DMS79 treated with DMSO at 0.1 percent for 48 hours (cell line): ENCODE results near the gene STXBP5.

Source experiments
- DNase-seq: peaks from one replicate; lab custom pipeline; 2025; lab: John Stamatoyannopoulos, UW

Gene STXBP5

GRCh38 chr6:147211349-147211748 lies 7.1 kb downstream of the STXBP5 start:
- DNase-seq = no peak

GRCh38 chr6:147211831-147212230 lies 7.6 kb downstream of the STXBP5 start:
- no peak for DNase-seq

GRCh38 chr6:147212622-147213021 lies 8.4 kb downstream of the STXBP5 start:
- no peak for DNase-seq

GRCh38 chr6:147213772-147214171 lies 9.6 kb downstream of the STXBP5 start:
- DNase-seq = no peak

GRCh38 chr6:147214248-147215227 lies 10.3 kb downstream of the STXBP5 start:
- DNase-seq = no peak

- DNase-seq = no peak
These were observed 12.7 kb downstream of the STXBP5 start for GRCh38 chr6:147216915-147217314.

- DNase-seq = no peak
These were observed 13.7 kb downstream of the STXBP5 start for GRCh38 chr6:147217840-147218404.

GRCh38 chr6:147218797-147219196 lies 14.6 kb downstream of the STXBP5 start:
- DNase-seq = no peak

- no peak for DNase-seq
These were observed 15.2 kb downstream of the STXBP5 start for GRCh38 chr6:147219463-147219862.

- DNase-seq = no peak
These were observed 16.1 kb downstream of the STXBP5 start for GRCh38 chr6:147220345-147220744.

GRCh38 chr6:147221739-147222138 lies 17.5 kb downstream of the STXBP5 start:
- no peak for DNase-seq

- no peak for DNase-seq
These were observed 18.1 kb downstream of the STXBP5 start for GRCh38 chr6:147222160-147222838.

- no peak for DNase-seq
These were observed 19.5 kb downstream of the STXBP5 start for GRCh38 chr6:147223736-147224135.

GRCh38 chr6:147226163-147226724 lies 22.0 kb downstream of the STXBP5 start:
- DNase-seq = no peak

GRCh38 chr6:147226877-147227276 lies 22.7 kb downstream of the STXBP5 start:
- no peak for DNase-seq

GRCh38 chr6:147227770-147228320 lies 23.6 kb downstream of the STXBP5 start:
- no peak for DNase-seq

- DNase-seq = no peak
These were observed 27.4 kb downstream of the STXBP5 start for GRCh38 chr6:147231589-147231988.

- DNase-seq = no peak
These were observed 30.5 kb downstream of the STXBP5 start for GRCh38 chr6:147234685-147235084.

GRCh38 chr6:147238164-147238563 lies 33.9 kb downstream of the STXBP5 start:
- no peak for DNase-seq

GRCh38 chr6:147238906-147239305 lies 34.7 kb downstream of the STXBP5 start:
- no peak for DNase-seq

GRCh38 chr6:147244832-147245231 lies 40.6 kb downstream of the STXBP5 start:
- DNase-seq = no peak

GRCh38 chr6:147245693-147246092 lies 41.5 kb downstream of the STXBP5 start:
- DNase-seq = no peak
